ENCODE data around the gene ISOC2. TPM values are rescaled to one million over a fixed set of nuclear protein-coding genes. Genes with fewer than 3 reads are reported as not detected.

The ISOC2 gene
- total RNA-seq, 1 donor from 2014 or later = 39.8 TPM

DNA sequence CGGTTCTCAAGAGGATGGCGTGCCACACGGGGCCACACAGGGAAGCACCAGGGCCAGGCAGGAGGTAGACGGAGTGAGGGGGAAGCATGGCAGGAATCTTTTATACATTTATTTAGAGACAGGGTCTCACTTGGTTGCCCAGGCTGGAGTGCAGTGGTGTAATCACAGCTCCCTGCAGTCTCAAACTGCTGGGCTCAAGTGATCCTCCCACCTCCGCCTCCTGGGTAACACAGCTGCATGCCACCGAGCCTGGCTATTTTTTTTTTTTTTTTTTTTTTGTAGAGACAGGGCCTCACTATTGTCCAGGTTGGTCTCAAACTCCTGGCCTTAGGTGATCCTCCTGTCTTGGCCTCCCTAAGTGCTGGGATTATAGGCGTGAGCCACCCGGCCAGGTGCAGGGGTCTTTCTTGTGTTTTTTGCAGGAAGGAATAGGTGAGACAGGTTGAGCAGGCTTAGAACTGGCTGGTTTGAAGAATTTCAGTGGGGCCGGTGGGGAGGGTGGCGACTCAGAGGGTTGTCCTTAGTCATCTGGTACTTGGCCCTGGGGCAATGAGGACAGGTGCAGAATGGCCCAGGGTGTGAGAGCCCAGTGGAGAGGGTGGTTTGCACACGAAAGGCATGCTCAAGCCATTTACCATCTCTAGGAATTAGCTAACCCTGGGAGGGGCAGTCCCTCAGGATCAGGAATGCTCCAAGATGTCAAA is 34.4 kb upstream of the ISOC2 start:
- Mint-ChIP-seq H3K4me3 (ENCODE audit: unreplicated experiment) (no peak overlapping the region), H3K36me3 (ENCODE audit: low read depth) (peaks cover 4% of the 10 kb centered on the region), H3K9me3 (ENCODE audit: low read depth) (no peaks in the 10 kb centered on the region), H3K4me1 (ENCODE audit: low read depth) (peaks cover 10% of the 10 kb centered on the region), H3K27ac (ENCODE audit: unreplicated experiment) (no peak overlapping the region), H3K27me3 (ENCODE audit: low read depth) (no peaks in the 10 kb centered on the region)
- no peak for DNase-seq (ENCODE audit: low spot score)
- TF ChIP-seq CTCF (IDR thresholded peaks at IDR 0.05) = no peak

DNA sequence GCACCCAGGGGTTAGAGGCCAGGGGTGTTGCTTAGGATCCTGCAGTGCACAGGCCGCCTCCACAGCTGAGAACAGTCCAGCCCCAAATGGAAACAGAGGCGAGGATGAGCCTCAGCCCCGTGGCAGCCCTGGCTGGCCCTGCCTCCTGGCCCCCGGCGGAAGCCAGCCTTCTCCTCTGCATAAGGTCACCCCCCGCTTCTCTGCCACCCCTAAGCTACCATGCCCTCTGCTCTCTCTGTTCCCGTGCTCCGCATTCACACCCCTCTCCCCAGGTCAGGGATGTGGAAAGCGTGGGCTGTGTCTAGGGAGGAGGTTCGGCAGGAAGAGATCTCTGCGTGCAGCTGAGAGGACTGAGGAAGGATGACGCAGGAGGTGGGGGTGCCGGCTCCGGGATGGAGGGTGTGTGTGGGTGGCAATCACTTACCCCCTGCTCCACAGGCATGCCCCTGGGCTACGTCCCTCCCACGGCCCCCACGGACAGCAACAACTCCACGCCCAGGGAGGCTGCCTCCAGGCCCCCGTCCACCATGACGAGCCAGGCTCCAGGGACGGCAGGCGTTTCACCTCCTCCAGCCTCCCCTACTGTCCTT is 32.8 kb upstream of the ISOC2 start:
- H3K9me3 Mint-ChIP-seq (ENCODE audit: low read depth) = no peaks in the 10 kb centered on the region
- no peak overlapping the region for H3K4me3 Mint-ChIP-seq (ENCODE audit: unreplicated experiment)
- no peaks in the 10 kb centered on the region for H3K27me3 Mint-ChIP-seq (ENCODE audit: low read depth)
- peaks cover 10% of the 10 kb centered on the region for H3K4me1 Mint-ChIP-seq (ENCODE audit: low read depth)
- no peak overlapping the region for H3K27ac Mint-ChIP-seq (ENCODE audit: unreplicated experiment)
- no peak for DNase-seq (ENCODE audit: low spot score)
- no peak for TF ChIP-seq CTCF (IDR thresholded peaks at IDR 0.05)
- H3K36me3 Mint-ChIP-seq (ENCODE audit: low read depth) = peaks cover 4% of the 10 kb centered on the region

DNA sequence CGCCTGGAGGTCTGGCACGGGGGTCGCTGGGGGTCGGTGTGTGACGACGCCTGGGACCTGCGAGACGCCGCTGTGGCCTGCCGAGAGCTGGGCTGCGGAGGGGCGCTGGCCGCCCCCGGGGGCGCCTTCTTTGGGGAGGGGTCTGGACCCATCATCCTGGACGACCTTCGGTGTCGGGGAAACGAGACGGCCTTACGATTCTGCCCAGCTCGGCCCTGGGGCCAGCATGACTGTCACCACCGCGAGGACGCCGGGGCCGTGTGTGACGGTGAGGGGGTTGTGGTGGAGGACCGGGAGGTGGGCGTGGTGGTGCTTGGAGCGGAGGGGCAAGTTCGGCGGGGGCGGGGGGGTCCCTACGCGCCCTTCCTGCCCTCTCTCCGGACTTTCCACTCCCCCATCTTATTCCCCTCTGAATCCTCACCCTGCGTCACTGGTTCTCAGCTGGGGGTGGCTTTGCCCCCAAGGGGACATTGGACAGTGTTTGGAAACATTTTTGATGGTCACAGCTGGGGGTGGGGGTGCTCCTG is 32.3 kb upstream of the ISOC2 start:
- TF ChIP-seq CTCF (IDR thresholded peaks at IDR 0.05) = no peak
- no peak overlapping the region for H3K27ac Mint-ChIP-seq (ENCODE audit: unreplicated experiment)
- DNase-seq (ENCODE audit: low spot score) = no peak
- peaks cover 4% of the 10 kb centered on the region for H3K36me3 Mint-ChIP-seq (ENCODE audit: low read depth)
- no peak overlapping the region for H3K4me3 Mint-ChIP-seq (ENCODE audit: unreplicated experiment)
- H3K27me3 Mint-ChIP-seq (ENCODE audit: low read depth) = no peaks in the 10 kb centered on the region
- peaks cover 10% of the 10 kb centered on the region for H3K4me1 Mint-ChIP-seq (ENCODE audit: low read depth)
- no peaks in the 10 kb centered on the region for H3K9me3 Mint-ChIP-seq (ENCODE audit: low read depth)

GRCh38 chr19:55493052-55493644 is 31.7 kb upstream of the ISOC2 start:
- no peak overlapping the region for H3K4me3 Mint-ChIP-seq (ENCODE audit: unreplicated experiment)
- no peak for DNase-seq (ENCODE audit: low spot score)
- H3K4me1 Mint-ChIP-seq (ENCODE audit: low read depth) = peaks cover 13% of the 10 kb centered on the region
- no peak overlapping the region for H3K27ac Mint-ChIP-seq (ENCODE audit: unreplicated experiment)
- TF ChIP-seq CTCF (IDR thresholded peaks at IDR 0.05) = no peak
- no peaks in the 10 kb centered on the region for H3K27me3 Mint-ChIP-seq (ENCODE audit: low read depth)
- no peaks in the 10 kb centered on the region for H3K9me3 Mint-ChIP-seq (ENCODE audit: low read depth)
- H3K36me3 Mint-ChIP-seq (ENCODE audit: low read depth) = peaks cover 4% of the 10 kb centered on the region

GRCh38 chr19:55492362-55492944 is 31.0 kb upstream of the ISOC2 start:
- Mint-ChIP-seq H3K36me3 (ENCODE audit: low read depth) (peaks cover 3% of the 10 kb centered on the region), H3K27ac (ENCODE audit: unreplicated experiment) (no peak overlapping the region), H3K27me3 (ENCODE audit: low read depth) (no peaks in the 10 kb centered on the region), H3K9me3 (ENCODE audit: low read depth) (no peaks in the 10 kb centered on the region), H3K4me3 (ENCODE audit: unreplicated experiment) (no peak overlapping the region), H3K4me1 (ENCODE audit: low read depth) (peaks cover 18% of the 10 kb centered on the region)
- no peak for DNase-seq (ENCODE audit: low spot score)
- TF ChIP-seq CTCF (IDR thresholded peaks at IDR 0.05) = no peak
